K562 (cell line): Measurements from ENCODE around the gene XRRA1. TPM values are rescaled to one million over a fixed set of nuclear protein-coding genes. Genes with fewer than 3 reads are reported as not detected.

Experiments
- ATAC-seq: fragments of 200-7000 bp; cut with Tn5 transposase; 3 replicates; pipeline ENCODE4 v1.9.1; 2020; ENCODE audit warnings: moderate library complexity
- BruUV-seq: library from RNA; stranded (reverse); fragments of 400-500 nt; replicated peaks from 2 replicates; lab custom pipeline; 2021; lab: Mats Ljungman, UMichigan
- CTCF ChIA-PET: fragments of 300-600 bp; formaldehyde crosslinking; extraction: SDS; loops from one replicate; lab custom pipeline; 2021; ENCODE audit warnings: low intra/inter-chr PET ratio; lab: Yijun Ruan, JAX
- POLR2A ChIA-PET: fragments of 300-600, 350-650 bp; sonication (Branson Sonifier 250); formaldehyde crosslinking; extraction: SDS; loops from one replicate; lab custom pipeline; 2021; ENCODE audit warnings: antibody characterized with exemption, inconsistent platforms; lab: Yijun Ruan, JAX
- DNase-seq, 4 experiments: peaks; one replicate each; pipeline versions ENCODE4 v3.0.0 to v3.0.0-alpha.2; 2011 to 2018; ENCODE audit warnings: low spot score in 3 of 4, mixed read lengths in 3 of 4; ENCODE audit errors: extremely low read depth in 1 of 4
- FAIRE-seq: peaks from 2 replicates; lab custom pipeline; 2011; peaks lifted over from hg19 to GRCh38; lab: Jason Lieb, UNC
- H2AFZ ChIP-seq: 2 replicates; pipeline ENCODE4 v1.6.0; 2011; ENCODE audit warnings: low read depth, low read length, control low read depth, inconsistent platforms
- H3K27ac ChIP-seq: fragments of 200-600 bp; 3 replicates; pipeline ENCODE4 v1.8.0; 2011; ENCODE audit warnings: low read depth, mild to moderate bottlenecking, control low read depth, inconsistent platforms, low read length, moderate library complexity, mixed read lengths; ENCODE audit errors: extremely low read depth
- H3K27me3 ChIP-seq, 2 experiments: fragments of 300-600 bp in 1 of 2; 2 replicates in 1 of 2; 3 replicates in 1 of 2; pipeline versions ENCODE4 v1.6.0 to v1.8.0; 2011; ENCODE audit warnings: inconsistent platforms in 2 of 2, low read length in 2 of 2, mild to moderate bottlenecking in 1 of 2, mixed read lengths in 1 of 2, moderate library complexity in 1 of 2; ENCODE audit not compliant: control insufficient read depth in 2 of 2, insufficient read depth in 2 of 2
- H3K36me3 ChIP-seq: fragments of 300-600 bp; 3 replicates; pipeline ENCODE4 v1.8.0; 2011; ENCODE audit warnings: mild to moderate bottlenecking, low read length, inconsistent platforms; ENCODE audit not compliant: control insufficient read depth, insufficient read depth
- H3K4me1 ChIP-seq, 2 experiments: fragments of 200-600 bp in 1 of 2; replicated peaks in 1 of 2; 2 replicates in 1 of 2; 3 replicates in 1 of 2; pipeline versions ENCODE4 v1.5.1 to v1.8.0; 2011; ENCODE audit warnings: inconsistent platforms in 2 of 2, low read length in 2 of 2, mild to moderate bottlenecking in 1 of 2, mixed read lengths in 1 of 2, moderate library complexity in 1 of 2; ENCODE audit not compliant: control insufficient read depth in 2 of 2, insufficient read depth in 2 of 2
- H3K4me2 ChIP-seq: 2 replicates; pipeline ENCODE4 v1.6.1; 2011; ENCODE audit warnings: low read length, control low read depth, inconsistent platforms, mixed read lengths; ENCODE audit not compliant: insufficient read depth
- H3K4me3 ChIP-seq: fragments of 200-600 bp; sonication (generic), shearing (Covaris generic); 2 replicates; pipeline ENCODE4 v1.5.1; 2016; ENCODE audit warnings: control low read depth, inconsistent platforms
- H3K79me2 ChIP-seq: fragments of 200-600 bp; 3 replicates; pipeline ENCODE4 v1.8.0; 2011; ENCODE audit warnings: low read length, inconsistent platforms; ENCODE audit not compliant: control insufficient read depth, insufficient read depth
- H3K9ac ChIP-seq, 2 experiments: 2 replicates each; pipeline versions ENCODE4 v1.6.0 to v1.6.1; 2011; ENCODE audit warnings: low read depth in 2 of 2, low read length in 2 of 2, control low read depth in 1 of 2, inconsistent platforms in 1 of 2, mild to moderate bottlenecking in 1 of 2, mixed read lengths in 1 of 2; ENCODE audit not compliant: insufficient read depth in 1 of 2
- H3K9me1 ChIP-seq: one replicate; pipeline ENCODE4 v1.6.0; 2011; ENCODE audit warnings: inconsistent platforms, mild to moderate bottlenecking, low read length, moderate library complexity; ENCODE audit not compliant: control insufficient read depth, insufficient read depth
- H3K9me3 ChIP-seq: replicated peaks from 2 replicates; pipeline ENCODE4 v1.5.1; 2011; ENCODE audit warnings: low read depth, low read length, inconsistent platforms; ENCODE audit not compliant: control insufficient read depth, insufficient read depth
- H4K20me1 ChIP-seq: replicated peaks from 2 replicates; pipeline ENCODE4 v1.6.1; 2011; ENCODE audit warnings: low read length, inconsistent platforms, mixed read lengths; ENCODE audit not compliant: control insufficient read depth, insufficient read depth
- EGR1 ChIP-seq: fragments of 450-650 bp; conservative IDR thresholded peaks from 2 replicates; pipeline ENCODE4 v1.6.1; 2017; ENCODE audit warnings: mild to moderate bottlenecking
- SNRNP70 ChIP-seq: fragments of 200-400 bp; formaldehyde crosslinking; optimal IDR thresholded peaks from 2 replicates; pipeline ENCODE3; 2017; ENCODE audit warnings: low read depth, low read length
- ZNF133 ChIP-seq: fragments of 250-450 bp; sonication (Bioruptor Pico); IDR thresholded peaks from 2 replicates; pipeline ENCODE4 v1.4.0; 2020; ENCODE audit warnings: mild to moderate bottlenecking
- ZNF584 ChIP-seq: fragments of 200-800 bp; sonication (Bioruptor generic); IDR thresholded peaks from 2 replicates; pipeline ENCODE4 v1.6.1; 2016; ENCODE audit warnings: low read depth, mild to moderate bottlenecking, missing genetic modification characterization, missing compliant biosample characterization
- WGBS: fragments of 100-300 bp; shearing (Covaris generic); methylation state at CpG from one replicate; pipeline ENCODE4 v1.1.6; 2016; ENCODE audit warnings: low coverage, mixed read lengths; ENCODE audit not compliant: insufficient coverage; ENCODE audit errors: missing lambda C conversion rate; 5-methylcytosine and 5-hydroxymethylcytosine counted together
- in situ Hi-C: fragments of 300-500 bp; cut with MboI; formaldehyde crosslinking; loops from 4 replicates; pipeline ENCODE4 v1.15.0; 2018; ENCODE audit warnings: inconsistent platforms, mixed read lengths
- intact Hi-C: fragments of 100-400 bp; cut with micrococcal nuclease; formaldehyde crosslinking; loops from 2 replicates; pipeline ENCODE4 v1.14.2; 2022
- polyA plus RNA-seq, 8 experiments: library from polyadenylated mRNA; depleted of rRNA in 4 of 8; stranded (reverse) in 5 of 8; unstranded in 3 of 8; fragments of >200 nt; fragmentation: Nextera tagmentation in 2 of 8; fragmentation: Illumina TruSeq in 1 of 8; extraction: Ambion mirVana in 2 of 8; extraction: Trizol in 1 of 8; gene quantifications; 2 replicates each; pipeline versions ENCODE4 v1.2.1 to v1.2.3, GENCODE V29; 2011 to 2014; ENCODE audit warnings: inconsistent platforms in 1 of 8, missing spikeins in 1 of 8
- total RNA-seq, 7 experiments: library from RNA; depleted of rRNA in 6 of 7; stranded (reverse); fragments of >200 nt in 6 of 7; fragmentation: Illumina TruSeq in 2 of 7; extraction: Trizol in 2 of 7; gene quantifications; 2 replicates each; pipeline versions ENCODE4 v1.2.1 to v1.2.3, GENCODE V29; 2011 to 2021; ENCODE audit warnings: low replicate concordance in 1 of 7
- TF ChIP-seq, protein P1 (sequence below): fragments of 250-450 bp; sonication (Bioruptor Pico); IDR thresholded peaks from 2 replicates; pipeline ENCODE4 v1.8.0; 2022; ENCODE audit warnings: moderate library complexity, mild to moderate bottlenecking, inconsistent platforms
- TF ChIP-seq, protein P2 (sequence below): sonication (generic); formaldehyde crosslinking; IDR thresholded peaks from 2 replicates; pipeline ENCODE4 v1.8.0; 2022; ENCODE audit warnings: missing genetic modification reagents, mild to moderate bottlenecking, borderline replicate concordance
- TF ChIP-seq, protein P3 (sequence below): fragments of 200-800 bp; sonication (Bioruptor generic); IDR thresholded peaks from 2 replicates; pipeline ENCODE4 v1.6.1; 2016; ENCODE audit warnings: missing genetic modification characterization, missing compliant biosample characterization

Gene XRRA1
- total and polyA plus RNA-seq, 9 of the 15 experiments (the other 6 are each of a cell fraction or from before 2014, with no cell fraction given), result 5.0 to 22.5 (median 16.0) TPM

DNA sequence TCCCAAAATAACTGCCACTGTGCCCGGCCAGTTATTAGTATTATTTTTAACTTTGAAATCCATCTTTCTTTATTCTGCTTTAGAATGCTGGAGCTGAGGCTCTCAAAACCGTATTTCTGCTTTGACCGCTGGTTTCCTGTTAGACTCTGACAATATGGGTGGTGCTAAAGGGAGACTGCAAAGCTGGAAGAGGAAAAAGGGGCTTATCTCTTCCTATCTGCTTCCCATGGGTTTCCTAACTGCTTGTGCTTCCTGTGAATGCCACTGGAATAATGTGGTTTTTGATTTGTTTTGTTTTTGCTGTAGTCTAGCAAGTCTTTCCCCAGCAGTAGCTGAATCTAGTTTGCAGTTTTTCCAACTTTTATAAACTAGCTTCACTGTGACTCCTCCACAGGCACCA lies 43.6 kb downstream of the XRRA1 start:
- FAIRE-seq (no peak), ATAC-seq (no peak), DNase-seq (no peak)
- Histone ChIP-seq H3K36me3 (peaks cover 40% of the 10 kb centered on the region; the same call in 2 of the 3 replicates), H3K4me1 (no peaks in the 10 kb centered on the region), H3K9me3 (no peaks in the 10 kb centered on the region; the same call in 1 of the 2 replicates), H3K4me2 (no peak overlapping the region), H3K4me3 (no peak overlapping the region), H4K20me1 (no peaks in the 10 kb centered on the region), H3K9me1 (no peaks in the 10 kb centered on the region), H2AFZ (no peak overlapping the region), H3K9ac (no peak overlapping the region), H3K27ac (no peak overlapping the region), H3K27me3 (no peaks in the 10 kb centered on the region), H3K79me2 (no peaks in the 10 kb centered on the region)
- intact Hi-C loops (no loop called here), in situ Hi-C loops (no loop called here)
- ChIA-PET POLR2A (interaction anchor here (0.6 to 1.3 kb wide), 2 partner anchors 24 to 578 kb away, joined by 3 to 4 read pairs; no protein-coding TSS in a partner anchor), CTCF (no interaction called here)
- WGBS, result 66% methylated on average over 3 of the region's 3 CpGs
- TF ChIP-seq SNRNP70 (no peak), ZNF584 (CRISPR knock-in tag) (no peak), ZNF133 (no peak), EGR1 (no peak)
- TF ChIP-seq, protein P1, sequence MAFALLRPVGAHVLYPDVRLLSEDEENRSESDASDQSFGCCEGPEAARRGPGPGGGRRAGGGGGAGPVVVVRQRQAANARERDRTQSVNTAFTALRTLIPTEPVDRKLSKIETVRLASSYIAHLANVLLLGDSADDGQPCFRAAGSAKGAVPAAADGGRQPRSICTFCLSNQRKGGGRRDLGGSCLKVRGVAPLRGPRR (CRISPR knock-in tag), result no peak
- TF ChIP-seq, protein P2, sequence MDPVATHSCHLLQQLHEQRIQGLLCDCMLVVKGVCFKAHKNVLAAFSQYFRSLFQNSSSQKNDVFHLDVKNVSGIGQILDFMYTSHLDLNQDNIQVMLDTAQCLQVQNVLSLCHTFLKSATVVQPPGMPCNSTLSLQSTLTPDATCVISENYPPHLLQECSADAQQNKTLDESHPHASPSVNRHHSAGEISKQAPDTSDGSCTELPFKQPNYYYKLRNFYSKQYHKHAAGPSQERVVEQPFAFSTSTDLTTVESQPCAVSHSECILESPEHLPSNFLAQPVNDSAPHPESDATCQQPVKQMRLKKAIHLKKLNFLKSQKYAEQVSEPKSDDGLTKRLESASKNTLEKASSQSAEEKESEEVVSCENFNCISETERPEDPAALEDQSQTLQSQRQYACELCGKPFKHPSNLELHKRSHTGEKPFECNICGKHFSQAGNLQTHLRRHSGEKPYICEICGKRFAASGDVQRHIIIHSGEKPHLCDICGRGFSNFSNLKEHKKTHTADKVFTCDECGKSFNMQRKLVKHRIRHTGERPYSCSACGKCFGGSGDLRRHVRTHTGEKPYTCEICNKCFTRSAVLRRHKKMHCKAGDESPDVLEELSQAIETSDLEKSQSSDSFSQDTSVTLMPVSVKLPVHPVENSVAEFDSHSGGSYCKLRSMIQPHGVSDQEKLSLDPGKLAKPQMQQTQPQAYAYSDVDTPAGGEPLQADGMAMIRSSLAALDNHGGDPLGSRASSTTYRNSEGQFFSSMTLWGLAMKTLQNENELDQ, result no peak
- TF ChIP-seq, protein P3, sequence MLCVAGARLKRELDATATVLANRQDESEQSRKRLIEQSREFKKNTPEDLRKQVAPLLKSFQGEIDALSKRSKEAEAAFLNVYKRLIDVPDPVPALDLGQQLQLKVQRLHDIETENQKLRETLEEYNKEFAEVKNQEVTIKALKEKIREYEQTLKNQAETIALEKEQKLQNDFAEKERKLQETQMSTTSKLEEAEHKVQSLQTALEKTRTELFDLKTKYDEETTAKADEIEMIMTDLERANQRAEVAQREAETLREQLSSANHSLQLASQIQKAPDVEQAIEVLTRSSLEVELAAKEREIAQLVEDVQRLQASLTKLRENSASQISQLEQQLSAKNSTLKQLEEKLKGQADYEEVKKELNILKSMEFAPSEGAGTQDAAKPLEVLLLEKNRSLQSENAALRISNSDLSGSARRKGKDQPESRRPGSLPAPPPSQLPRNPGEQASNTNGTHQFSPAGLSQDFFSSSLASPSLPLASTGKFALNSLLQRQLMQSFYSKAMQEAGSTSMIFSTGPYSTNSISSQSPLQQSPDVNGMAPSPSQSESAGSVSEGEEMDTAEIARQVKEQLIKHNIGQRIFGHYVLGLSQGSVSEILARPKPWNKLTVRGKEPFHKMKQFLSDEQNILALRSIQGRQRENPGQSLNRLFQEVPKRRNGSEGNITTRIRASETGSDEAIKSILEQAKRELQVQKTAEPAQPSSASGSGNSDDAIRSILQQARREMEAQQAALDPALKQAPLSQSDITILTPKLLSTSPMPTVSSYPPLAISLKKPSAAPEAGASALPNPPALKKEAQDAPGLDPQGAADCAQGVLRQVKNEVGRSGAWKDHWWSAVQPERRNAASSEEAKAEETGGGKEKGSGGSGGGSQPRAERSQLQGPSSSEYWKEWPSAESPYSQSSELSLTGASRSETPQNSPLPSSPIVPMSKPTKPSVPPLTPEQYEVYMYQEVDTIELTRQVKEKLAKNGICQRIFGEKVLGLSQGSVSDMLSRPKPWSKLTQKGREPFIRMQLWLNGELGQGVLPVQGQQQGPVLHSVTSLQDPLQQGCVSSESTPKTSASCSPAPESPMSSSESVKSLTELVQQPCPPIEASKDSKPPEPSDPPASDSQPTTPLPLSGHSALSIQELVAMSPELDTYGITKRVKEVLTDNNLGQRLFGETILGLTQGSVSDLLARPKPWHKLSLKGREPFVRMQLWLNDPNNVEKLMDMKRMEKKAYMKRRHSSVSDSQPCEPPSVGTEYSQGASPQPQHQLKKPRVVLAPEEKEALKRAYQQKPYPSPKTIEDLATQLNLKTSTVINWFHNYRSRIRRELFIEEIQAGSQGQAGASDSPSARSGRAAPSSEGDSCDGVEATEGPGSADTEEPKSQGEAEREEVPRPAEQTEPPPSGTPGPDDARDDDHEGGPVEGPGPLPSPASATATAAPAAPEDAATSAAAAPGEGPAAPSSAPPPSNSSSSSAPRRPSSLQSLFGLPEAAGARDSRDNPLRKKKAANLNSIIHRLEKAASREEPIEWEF (CRISPR knock-in tag), result no peak
- no TSS peak for BruUV-seq
